Fibroblast of gingiva (primary cell): ENCODE measurements around the gene MGMT.

Experiments used
- DNase-seq: peaks from one replicate; pipeline ENCODE4 v3.0.0-alpha.2; 2011; ENCODE audit warnings: low read depth

The MGMT gene

GRCh38 chr10:129455625-129456024, 11.4 kb upstream of the MGMT start:
- no peak for DNase-seq

GRCh38 chr10:129459762-129460539, 7.1 kb upstream of the MGMT start:
- no peak for DNase-seq

- no peak for DNase-seq
Observed at GRCh38 chr10:129462257-129462795, 4.7 kb upstream of the MGMT start.

GRCh38 chr10:129464251-129464650, 2.8 kb upstream of the MGMT start:
- DNase-seq = no peak

GRCh38 chr10:129465796-129466702, 992 bp upstream of the MGMT start:
- DNase-seq = no peak

- peak; percentile 31 for DNase-seq
Observed at GRCh38 chr10:129467359-129468064, 471 bp downstream of the MGMT start.

- DNase-seq = no peak
Observed at GRCh38 chr10:129468187-129468586, 1.1 kb downstream of the MGMT start.

- no peak for DNase-seq
Observed at GRCh38 chr10:129470103-129470851, 3.2 kb downstream of the MGMT start.

- DNase-seq = no peak
Observed at GRCh38 chr10:129471447-129472175, 4.6 kb downstream of the MGMT start.

GRCh38 chr10:129472696-129473555, 5.9 kb downstream of the MGMT start:
- DNase-seq = no peak

- DNase-seq = no peak
Observed at GRCh38 chr10:129474642-129475041, 7.6 kb downstream of the MGMT start.

- no peak for DNase-seq
Observed at GRCh38 chr10:129476431-129476830, 9.4 kb downstream of the MGMT start.

GRCh38 chr10:129477051-129477450, 10.0 kb downstream of the MGMT start:
- DNase-seq = no peak

GRCh38 chr10:129481641-129482040, 14.6 kb downstream of the MGMT start:
- DNase-seq = no peak

- no peak for DNase-seq
Observed at GRCh38 chr10:129483430-129484010, 16.5 kb downstream of the MGMT start.

GRCh38 chr10:129486805-129487204, 19.8 kb downstream of the MGMT start:
- no peak for DNase-seq

GRCh38 chr10:129491123-129491734, 24.2 kb downstream of the MGMT start:
- peak; percentile 9 for DNase-seq

GRCh38 chr10:129494176-129494575, 27.1 kb downstream of the MGMT start:
- no peak for DNase-seq

- DNase-seq = no peak
Observed at GRCh38 chr10:129494740-129495139, 27.7 kb downstream of the MGMT start.
